ENCODE data around the gene MARK4. TPM values are rescaled to one million over a fixed set of nuclear protein-coding genes. Genes with fewer than 3 reads are reported as not detected.

The MARK4 gene
- 10 to 100 TPM; 11.0 to 40.8 (median 13.2) TPM for total RNA-seq

GRCh38 chr19:45250832-45251451 lies at the start of gene MARK4:
Gene MARK4 (plus strand): TSS chr19:45251271. CDS start chr19:45251589, 318 bp downstream.
- 0 to 1% methylated on average over 7 to 34 of the region's 58 CpGs for WGBS, 2 donors (ENCODE audit: low coverage in 1 of 2)
- intact Hi-C loops (cut with DNase I; ENCODE audit: low total_unique reads), result no loop called here
- Histone ChIP-seq H3K27me3 (no peaks in the 10 kb centered on the region), H3K4me1 (peaks cover 16 to 41% (median 27%) of the 10 kb centered on the region in 4 donors), H3K36me3 (no peaks in the 10 kb centered on the region), H3K27ac (peak within 1 kb of the TSS; percentile 76 to 88 (median 80)), H3K9me3 (no peaks in the 10 kb centered on the region), H3K4me3 (peak within 1 kb of the TSS; percentile 88 to 100 (median 96))
- TF ChIP-seq CTCF (IDR thresholded peaks at IDR 0.05) (no peak), POLR2A (IDR thresholded peaks at IDR 0.05) (no peak), POLR2AphosphoS5 (IDR thresholded peaks at IDR 0.05) (no peak), EP300 (IDR thresholded peaks at IDR 0.05; ENCODE audit: low read depth) (no peak)
- in situ Hi-C loops (cut with MboI; ENCODE audit: low pct_ligation_motif_present in 1 of 4, low pct_unique_long_range_greater_than_20kb in 1 of 4, low sequenced_read_pairs in 3 of 4), result no loop called here
- peak; percentile 49 for DNase-seq

- Histone ChIP-seq H3K4me3 (no peak overlapping the region), H3K9me3 (no peaks in the 10 kb centered on the region), H3K27me3 (no peaks in the 10 kb centered on the region), H3K4me1 (no peaks in the 10 kb centered on the region), H3K27ac (no peak overlapping the region), H3K36me3 (no peaks in the 10 kb centered on the region)
- TF ChIP-seq POLR2A (IDR thresholded peaks at IDR 0.05) (no peak), POLR2AphosphoS5 (IDR thresholded peaks at IDR 0.05) (no peak), EP300 (IDR thresholded peaks at IDR 0.05; ENCODE audit: low read depth) (no peak), CTCF (IDR thresholded peaks at IDR 0.05) (no peak)
- 91% methylated on average over 6 of the region's 6 CpGs; no CpG with 5 or more reads in 1 of the 2 donors for WGBS, 2 donors (ENCODE audit: low coverage in 1 of 2)
- intact Hi-C loops (cut with DNase I; ENCODE audit: low total_unique reads) (no loop called here), in situ Hi-C loops (cut with MboI; ENCODE audit: low pct_ligation_motif_present in 1 of 4, low pct_unique_long_range_greater_than_20kb in 1 of 4, low sequenced_read_pairs in 3 of 4) (no loop called here)
- DNase-seq, result no peak
Observed at GRCh38 chr19:45202637-45203036, 48.4 kb upstream of the MARK4 start.

GRCh38 chr19:45205810-45206209 lies 45.3 kb upstream of the MARK4 start:
- TF ChIP-seq POLR2AphosphoS5 (IDR thresholded peaks at IDR 0.05) (no peak), CTCF (IDR thresholded peaks at IDR 0.05) (no peak), EP300 (IDR thresholded peaks at IDR 0.05; ENCODE audit: low read depth) (no peak), POLR2A (IDR thresholded peaks at IDR 0.05) (no peak)
- Histone ChIP-seq H3K9me3 (no peaks in the 10 kb centered on the region), H3K27me3 (no peaks in the 10 kb centered on the region), H3K4me1 (no peaks in the 10 kb centered on the region), H3K27ac (no peak overlapping the region), H3K4me3 (no peak overlapping the region), H3K36me3 (no peaks in the 10 kb centered on the region)
- intact Hi-C loops (cut with DNase I; ENCODE audit: low total_unique reads), result no loop called here
- WGBS, 2 donors (ENCODE audit: low coverage in 1 of 2), result 85 to 87% methylated on average over 5 to 12 of the region's 12 CpGs
- in situ Hi-C loops (cut with MboI; ENCODE audit: low pct_ligation_motif_present in 1 of 4, low pct_unique_long_range_greater_than_20kb in 1 of 4, low sequenced_read_pairs in 3 of 4), result no loop called here
- no peak for DNase-seq

- TF ChIP-seq POLR2AphosphoS5 (IDR thresholded peaks at IDR 0.05), result no peak
- TF ChIP-seq EP300 (IDR thresholded peaks at IDR 0.05; ENCODE audit: low read depth), result no peak
- no peak for TF ChIP-seq CTCF (IDR thresholded peaks at IDR 0.05)
- TF ChIP-seq POLR2A (IDR thresholded peaks at IDR 0.05), result no peak
- in situ Hi-C loops (cut with MboI; ENCODE audit: low pct_ligation_motif_present in 1 of 4, low pct_unique_long_range_greater_than_20kb in 1 of 4, low sequenced_read_pairs in 3 of 4), result no loop called here
- no peaks in the 10 kb centered on the region for H3K36me3 ChIP-seq
- H3K4me3 ChIP-seq, result no peak overlapping the region
- H3K9me3 ChIP-seq, result no peaks in the 10 kb centered on the region
- no peak for DNase-seq
- intact Hi-C loops (cut with DNase I; ENCODE audit: low total_unique reads), result no loop called here
- H3K27ac ChIP-seq, result no peak overlapping the region
- WGBS, 2 donors (ENCODE audit: low coverage in 1 of 2), result 84 to 86% methylated on average over 3 of the region's 3 CpGs
- no peaks in the 10 kb centered on the region for H3K27me3 ChIP-seq
- H3K4me1 ChIP-seq, result no peaks in the 10 kb centered on the region
Observed at GRCh38 chr19:45206328-45206727, 44.7 kb upstream of the MARK4 start.

Data from transverse colon (tissue), 4 donors.